Left forelimb (tissue), 1 donor: Measurements from ENCODE around the gene UBXN2A.
"Not testable (repeated sequence)": the region's sequence is repeated elsewhere in the genome, so short reads cannot be mapped to it uniquely, and the experiment has no call there.

ENCODE experiments used
- DNase-seq: peaks from one replicate; pipeline ENCODE4 v3.0.0-alpha.2; 2018; ENCODE audit warnings: low spot score

UBXN2A gene

DNA sequence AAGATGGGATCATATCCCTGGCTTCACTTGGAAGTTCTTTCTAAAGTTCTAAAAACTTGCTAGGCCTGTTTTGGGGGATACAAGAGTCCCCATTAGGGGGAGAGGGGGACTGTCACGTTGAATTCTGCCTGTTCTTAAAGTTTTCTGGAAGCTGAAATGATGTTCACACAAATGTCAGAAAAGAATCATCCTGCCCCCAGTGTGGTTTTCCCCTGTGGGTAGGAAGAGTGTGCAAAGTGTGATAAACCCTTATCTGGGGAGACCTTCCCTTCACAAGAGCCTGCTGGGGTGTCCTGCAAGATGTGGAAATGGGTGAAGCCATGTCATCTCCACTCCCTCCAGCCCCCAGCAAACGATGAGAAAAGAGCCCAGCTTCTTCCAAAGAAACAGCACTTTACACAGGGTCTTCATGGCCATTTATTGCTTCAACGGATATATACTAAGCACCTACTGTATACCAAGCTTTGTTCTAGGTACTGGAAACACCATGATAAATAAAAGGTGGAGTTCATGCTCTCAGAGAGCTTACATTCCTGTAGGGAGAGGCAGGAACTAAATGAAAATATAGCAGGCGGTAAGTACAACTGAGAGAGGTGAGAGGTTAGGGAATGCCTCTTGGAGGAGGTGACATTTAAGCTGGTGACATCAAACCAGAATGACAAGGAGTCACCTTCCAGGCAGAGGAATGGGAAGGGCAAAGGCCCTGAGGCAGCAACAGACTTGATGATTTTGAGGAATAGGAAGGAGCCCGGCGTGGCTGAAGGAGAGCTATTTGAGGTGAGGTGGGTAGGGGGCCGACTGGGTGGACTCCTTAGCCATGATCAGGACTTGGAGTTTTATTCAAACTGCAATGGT, 71.2 kb downstream of the UBXN2A start:
- DNase-seq, result no peak

DNA sequence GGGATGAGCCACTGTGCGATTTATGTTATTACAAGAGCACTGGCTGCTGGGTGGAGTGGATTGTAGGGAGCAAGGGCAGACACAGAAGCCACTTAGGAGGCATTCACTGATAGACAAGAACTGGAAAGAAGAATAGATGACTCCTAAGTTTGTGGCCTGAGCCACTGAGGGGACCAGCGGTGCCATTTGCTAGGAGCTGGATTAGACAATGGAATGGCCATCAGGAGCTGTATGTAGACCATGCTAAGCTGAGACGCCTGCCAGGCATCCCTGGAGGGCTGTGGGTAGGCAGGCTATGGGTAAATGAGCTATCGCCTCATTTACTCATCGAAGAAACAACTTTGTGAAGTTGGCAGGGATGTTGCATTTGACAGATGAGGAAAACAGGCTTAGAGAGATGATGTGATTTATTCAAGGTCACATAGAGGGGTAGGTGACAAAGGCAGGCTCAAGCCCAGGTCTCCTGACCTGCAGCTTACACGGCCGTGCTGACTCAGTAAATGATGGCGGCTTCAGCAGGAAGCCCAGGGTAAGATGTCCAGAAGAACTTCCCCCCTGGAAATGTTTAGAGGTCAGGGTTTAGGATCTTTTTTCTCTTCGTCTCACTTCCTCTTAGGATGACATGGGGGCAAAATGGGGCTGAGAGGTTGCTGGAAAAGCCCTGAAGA, 72.4 kb downstream of the UBXN2A start:
- DNase-seq, result no peak

DNA sequence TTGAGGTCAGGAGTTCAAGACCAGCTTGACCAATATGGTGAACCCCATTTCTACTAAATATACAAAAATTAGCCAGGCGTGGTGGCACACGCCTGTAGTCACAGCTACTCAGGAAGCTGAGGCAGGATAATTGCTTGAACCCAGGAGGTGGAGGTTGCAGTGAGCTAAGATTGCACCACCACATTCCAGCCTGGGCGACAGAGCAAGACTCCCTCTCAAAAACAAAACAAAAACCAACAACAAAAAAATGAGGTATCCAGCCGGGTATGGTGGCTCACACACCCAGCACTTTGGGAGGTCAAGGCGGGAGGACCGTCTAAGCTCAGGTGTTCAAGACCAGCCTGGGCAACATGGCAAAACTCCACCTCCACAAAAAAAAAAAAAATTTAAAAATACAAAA, 74.6 kb downstream of the UBXN2A start:
- not testable (repeated sequence) for DNase-seq

DNA sequence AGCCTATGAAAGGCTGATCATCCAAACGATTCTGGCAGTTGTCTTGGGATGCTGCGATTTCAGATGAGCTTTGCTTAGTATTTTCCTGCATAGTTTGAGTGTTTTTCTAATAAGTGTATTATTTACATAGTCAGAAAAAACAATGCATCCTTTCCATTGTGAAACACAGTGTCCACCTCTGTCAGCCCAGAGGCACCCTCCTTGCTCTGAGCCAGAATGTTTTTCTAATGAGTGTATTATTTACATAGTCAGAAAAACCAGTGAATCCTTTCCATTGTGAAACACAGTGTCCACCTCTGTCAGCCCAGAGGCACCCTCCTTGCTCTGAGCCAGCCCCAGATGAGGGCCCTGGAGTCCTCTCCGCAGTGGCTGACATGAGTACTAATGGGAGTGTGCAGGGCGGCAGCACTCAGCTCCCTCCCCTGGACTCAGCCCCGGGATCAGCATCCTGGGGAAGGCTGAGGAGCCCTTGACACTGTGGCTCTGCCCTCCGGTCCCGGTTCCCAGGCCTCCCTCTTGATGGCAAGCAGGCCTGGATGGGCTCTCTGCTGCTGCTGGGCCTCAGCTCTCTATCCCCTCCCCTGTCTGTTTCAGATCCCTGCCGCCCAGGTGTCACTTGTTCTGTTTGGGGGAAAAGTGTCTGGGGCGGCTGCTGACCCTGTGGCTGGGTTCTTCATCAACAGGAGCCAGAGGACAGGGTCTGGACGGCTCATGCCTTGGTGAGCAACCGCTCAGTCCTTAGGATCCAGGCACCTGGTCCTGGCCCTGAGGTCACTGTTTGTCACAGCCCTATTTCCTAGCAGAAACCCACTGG, 75.5 kb downstream of the UBXN2A start:
- no peak for DNase-seq

DNA sequence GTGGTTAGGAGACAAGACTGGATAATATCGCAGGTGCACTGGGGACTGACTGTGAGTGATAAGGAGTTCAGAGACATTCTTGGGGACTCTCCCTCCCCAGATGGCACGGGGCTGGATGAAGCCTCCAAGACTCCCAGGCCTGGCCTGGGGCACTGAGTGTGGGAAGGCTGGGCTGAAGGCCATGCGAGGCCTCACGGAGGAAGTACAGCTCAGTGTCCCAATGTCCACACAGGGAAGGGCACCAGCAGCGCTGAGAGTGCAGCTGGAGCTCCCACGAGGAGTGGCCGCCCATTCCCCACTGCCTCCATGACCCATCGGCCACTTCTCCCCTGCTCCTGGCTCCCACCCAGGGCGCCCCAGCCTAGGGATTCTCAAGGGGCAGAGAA, 76.1 kb downstream of the UBXN2A start:
- no peak for DNase-seq

DNA sequence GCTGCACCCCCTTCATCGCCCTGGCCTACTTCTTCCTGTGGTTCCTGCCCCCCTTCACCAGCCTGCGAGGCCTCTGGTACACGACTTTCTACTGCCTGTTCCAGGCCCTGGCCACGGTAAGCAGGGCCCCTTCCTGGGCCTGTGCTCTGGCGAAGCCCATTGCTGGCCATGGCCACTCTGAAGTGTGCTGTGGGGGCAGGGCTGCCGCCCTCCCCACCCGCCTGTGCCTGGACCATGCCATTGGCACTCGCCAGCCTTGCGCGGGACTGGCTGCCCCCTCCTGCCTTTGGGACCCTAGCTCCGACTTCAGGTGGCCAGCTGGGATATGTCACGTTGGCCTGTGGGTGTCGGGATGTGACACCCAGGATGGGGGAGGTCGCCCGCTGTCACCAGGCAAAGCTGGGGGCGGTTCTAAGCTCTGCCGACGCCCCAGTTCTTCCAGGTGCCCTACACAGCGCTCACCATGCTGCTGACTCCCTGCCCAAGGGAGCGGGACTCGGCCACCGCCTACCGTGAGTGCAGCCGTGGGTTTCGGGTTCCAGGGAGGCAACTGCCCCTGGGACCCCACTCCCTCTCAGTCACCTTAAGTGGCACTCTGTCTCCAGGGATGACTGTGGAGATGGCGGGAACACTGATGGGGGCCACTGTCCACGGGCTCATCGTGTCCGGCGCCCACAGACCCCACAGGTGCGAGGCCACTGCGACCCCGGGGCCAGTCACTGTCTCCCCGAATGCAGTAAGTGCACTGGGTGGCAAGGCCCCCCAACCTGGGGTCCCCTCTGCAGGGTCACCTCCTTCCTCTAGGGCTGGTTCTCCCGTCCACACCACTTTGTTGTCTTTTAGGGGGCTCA, 76.8 kb downstream of the UBXN2A start:
- DNase-seq, result no peak

DNA sequence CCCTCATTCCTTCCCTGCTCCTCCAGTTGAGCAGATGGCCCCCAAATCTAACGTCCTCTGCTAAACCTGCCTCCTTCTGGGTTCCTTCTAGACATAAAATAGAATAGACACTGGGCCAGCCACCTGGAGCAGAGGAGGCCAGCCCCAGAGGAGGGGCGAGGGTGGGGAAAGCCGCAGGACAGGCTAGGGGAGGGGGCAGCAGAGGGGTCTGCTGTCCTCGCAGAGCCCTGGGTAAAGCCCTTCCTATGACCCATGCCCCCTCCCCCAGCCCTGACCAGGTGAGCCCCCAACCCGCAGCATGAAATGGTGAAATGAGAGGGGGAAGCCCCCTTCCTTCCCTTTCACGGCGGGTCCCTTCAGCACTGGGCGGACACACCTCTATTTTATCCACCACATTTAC, 77.4 kb downstream of the UBXN2A start:
- DNase-seq, result no peak

DNA sequence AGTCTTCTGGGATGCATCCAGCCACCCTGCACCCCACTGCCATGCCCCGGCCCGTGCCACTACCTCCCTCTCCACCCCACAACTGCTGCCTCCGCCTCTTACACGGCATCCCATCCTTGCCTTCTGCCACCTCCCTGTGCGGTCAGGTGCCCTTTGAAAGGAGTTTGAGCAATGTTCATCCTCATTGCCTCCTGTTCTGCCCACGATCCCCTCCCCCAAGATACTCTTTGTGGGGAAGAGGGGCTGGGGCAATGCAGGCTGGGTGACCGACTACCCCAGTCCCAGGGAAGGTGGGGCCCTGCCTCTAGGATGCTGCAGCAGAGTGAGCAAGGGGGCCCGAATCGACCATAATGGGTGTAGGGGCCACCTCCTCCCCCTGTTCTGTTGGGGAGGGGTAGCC, 78.0 kb downstream of the UBXN2A start:
- no peak for DNase-seq

DNA sequence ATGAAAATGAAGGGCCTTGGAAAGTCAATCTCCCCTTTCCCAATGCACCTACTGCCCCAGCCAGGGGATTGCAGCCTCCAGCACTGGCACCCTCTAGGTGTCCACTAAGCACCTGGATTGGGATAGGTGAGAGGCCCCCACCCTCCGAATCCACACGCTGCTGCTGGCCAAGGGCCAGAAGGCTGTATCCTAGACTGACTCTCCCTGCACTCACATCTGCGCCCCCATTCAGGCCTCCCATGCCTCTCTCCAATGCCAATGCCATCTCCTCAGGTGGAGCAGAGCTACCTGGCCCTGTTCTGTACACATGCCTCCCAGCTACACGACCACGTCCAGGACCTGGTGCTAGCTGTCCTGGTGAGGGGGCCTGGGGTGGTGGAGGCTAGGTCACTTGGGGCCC, 79.5 kb downstream of the UBXN2A start:
- no peak for DNase-seq

DNA sequence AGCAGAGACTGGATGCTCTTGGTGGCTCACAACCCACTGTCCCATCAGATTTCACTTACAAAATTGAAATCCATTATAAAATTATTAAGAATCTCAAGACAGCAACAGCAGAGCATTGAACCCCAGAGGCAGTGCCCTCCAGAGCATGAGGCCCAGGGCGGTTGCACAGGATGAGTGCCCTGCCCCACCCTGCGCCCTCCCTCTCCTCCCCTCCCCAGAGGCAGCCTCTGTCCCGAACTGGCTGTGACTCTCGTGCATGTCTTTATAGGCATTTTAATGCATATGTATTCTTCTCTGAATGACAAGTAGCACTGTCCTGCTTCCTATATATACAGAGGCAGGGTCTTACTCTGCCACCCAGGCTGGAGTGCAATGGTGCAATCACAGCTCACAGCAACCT, 80.0 kb downstream of the UBXN2A start:
- DNase-seq, result no peak

DNA sequence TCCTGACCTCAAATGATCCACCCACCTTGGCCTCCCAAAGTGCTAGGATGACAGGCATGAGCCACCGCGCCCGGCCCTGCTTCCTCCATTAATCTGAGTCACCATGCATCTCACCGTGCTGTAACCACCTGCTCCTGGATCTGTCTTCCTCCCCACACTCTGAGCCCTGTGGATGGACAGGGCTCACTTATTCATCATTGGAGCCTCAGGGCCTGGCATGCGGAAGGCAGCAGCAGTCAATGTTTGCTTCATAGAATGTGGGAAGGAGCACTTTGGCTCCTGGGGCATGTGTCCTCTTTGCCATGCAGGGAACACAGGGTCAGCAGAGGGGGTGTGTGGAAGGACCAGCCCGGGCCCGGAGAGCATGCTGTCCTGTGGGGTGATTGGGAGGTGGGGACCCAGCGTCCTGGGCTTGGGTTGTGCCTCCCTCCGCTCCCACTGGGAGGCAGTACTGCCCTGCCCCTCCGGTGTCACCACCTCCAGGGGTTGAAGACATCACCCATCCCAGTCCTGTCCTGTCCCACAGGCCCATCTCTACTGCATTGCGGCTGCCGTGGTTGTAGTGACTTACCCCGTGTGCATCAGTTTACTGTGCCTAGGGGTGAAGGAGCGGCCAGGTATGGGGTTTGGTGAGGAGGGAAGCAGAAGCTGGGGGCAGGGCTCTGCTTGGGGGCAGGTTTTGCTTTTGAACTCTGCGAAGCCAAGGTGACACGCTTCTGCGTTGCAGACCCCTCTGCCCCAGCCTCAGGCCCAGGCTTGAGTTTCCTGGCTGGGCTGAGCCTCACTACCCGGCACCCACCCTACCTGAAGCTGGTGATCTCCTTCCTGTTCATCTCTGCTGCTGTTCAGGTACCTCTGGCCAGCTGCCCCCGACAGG, 81.1 kb downstream of the UBXN2A start:
- no peak for DNase-seq

DNA sequence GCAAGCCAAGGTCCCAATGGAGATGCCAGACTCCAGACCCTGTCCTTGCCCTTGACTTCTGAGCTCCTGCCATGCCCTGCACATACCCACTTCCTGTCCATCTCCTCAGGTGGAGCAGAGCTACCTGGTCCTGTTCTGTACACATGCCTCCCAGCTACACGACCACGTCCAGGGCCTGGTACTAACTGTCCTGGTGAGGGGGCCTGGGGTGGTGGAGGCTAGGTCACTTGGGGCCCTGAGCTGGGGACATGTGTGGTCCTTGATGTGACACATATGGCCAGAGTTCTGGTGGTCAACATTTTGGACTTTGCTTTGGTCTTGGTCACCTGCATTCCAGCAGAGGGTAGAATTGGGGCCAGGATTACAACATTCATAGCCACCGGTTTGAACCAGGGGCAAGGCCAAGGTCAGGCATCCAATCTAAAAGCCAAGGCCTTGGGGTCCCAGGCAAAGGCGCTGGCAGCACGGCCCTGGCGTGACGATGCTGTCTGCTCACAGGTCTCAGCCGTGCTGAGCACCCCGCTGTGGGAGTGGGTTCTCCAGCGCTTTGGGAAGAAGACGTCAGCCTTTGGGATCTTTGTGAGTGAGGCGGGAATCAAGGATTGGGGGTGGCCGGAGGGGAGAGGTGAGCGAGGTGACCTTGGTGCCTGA, 82.2 kb downstream of the UBXN2A start:
- no peak for DNase-seq

DNA sequence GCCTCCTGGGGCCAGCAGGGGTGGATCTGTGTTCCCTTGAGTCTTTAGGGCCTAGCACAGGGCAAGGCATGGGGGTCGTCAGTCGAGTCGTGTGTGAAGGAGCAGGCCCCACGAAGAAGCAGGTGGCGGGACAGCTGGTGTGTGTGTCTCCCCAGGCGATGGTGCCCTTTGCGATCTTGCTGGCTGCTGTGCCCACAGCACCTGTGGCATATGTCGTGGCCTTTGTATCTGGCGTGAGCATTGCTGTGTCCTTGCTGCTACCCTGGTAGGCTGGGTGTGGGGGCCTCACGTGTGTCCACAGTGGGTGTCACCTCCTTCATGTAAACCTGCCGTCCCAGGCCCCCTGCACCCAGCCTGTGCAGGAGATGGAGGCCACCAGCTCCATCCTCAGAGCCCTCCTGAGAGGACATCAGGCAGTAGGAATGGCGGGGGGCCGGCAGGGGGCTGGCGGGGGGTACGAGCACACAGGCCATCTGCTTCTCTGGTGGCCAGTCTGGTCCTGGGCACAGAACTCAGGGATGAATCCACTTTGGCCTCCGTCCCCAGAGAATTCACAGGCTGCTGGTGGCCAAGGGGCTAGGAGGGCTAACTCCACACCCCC, 82.8 kb downstream of the UBXN2A start:
- no peak for DNase-seq

DNA sequence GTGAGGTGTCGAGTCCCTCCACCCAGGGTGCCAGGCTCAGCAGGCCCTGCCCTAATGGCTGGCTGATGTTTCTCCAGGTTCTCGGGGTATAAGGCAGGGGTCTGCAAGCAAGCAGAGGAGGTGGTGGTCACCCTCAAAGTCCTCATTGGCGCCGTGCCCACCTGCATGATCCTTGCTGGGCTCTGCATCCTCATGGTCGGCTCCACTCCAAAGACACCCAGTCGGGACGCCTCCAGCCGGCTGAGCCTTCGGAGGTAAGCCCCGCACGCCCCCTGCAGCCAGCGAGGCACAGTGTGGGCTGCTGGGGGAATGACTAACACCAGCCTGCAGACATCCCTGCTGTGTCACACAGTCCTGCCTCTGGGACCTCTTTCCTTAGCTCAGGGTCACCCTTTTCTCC, 83.8 kb downstream of the UBXN2A start:
- no peak for DNase-seq

DNA sequence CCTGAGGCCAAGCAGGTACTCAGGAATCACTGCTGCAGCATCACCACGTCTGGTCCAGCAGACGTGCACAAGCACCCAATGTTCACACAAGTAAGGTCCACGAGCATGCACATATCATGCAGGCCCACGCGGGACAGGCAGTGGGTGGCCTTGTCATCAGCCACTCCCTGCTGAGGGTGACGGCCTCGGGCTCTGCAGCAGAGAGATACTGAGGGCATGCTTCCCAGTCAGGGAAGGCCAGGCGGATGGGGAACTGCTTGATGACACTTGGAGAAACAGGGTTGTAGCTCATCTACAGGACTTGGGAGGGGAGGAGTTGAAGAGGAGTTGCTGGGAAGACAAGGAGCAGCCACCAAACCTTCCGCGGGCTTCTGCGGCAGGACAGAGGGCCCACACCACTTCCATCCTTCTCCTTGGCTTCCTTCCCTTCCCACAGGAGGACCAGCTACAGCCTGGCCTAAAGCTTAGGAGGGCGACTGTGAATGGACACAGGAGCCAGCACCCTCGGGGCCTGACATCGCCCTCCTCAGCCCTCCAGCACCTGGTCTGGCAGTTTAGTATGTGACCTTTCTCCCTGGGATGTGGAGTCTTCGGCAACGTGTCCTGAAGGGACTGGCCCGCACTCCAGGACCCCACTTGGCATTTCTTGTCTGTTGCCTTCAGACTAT, 84.9 kb downstream of the UBXN2A start:
- no peak for DNase-seq

DNA sequence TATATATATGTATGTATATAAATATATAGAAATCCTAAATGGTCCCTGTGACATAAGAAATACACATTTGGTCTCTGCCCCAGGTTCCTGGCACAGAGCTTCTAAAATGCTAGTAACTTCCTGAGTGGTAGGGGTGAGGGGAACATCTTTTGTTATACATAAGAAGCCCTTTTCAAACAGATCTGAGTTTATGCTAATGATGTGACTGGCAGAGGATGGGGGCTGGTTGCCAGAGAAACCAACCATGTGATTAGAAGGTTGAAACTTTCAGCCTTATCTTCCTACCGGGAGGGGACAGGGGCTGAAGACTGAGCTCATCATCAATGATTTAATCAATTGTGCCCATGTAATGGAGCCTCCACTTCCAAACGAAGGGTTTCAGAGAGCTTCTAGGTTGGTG, 86.0 kb downstream of the UBXN2A start:
- DNase-seq, result no peak

DNA sequence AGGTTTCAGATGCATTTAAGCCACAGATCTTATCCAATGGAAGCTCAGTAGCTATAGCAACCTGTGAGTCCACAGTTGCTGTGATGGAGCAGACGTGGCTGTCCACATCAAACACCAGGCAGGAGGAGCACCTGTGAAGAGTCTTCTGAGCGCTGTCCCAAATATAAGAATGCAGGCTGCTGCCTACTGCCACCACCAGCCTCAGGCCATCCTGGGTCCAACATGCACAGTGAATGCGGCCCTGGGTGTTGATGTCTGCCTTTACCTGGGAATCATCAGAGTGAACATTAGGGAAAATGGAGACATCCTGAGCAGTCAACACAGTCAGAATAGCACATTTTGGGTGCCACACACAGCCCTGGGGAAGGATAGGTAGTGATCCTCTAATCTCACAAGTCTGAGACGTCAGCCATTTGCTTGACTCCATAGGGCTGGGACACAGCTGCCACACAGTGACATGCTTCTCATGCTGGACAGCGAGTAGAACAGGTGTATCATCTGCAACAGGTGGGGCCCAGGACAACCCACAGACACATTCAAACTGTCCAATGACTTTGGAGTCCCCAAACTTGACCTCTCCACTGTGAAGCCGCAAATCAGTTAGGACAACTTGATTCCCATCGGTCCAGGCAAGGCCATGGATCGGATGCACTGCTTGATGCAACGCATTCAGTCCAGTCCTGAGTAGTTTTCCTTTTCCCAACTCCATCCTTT, 98.7 kb downstream of the UBXN2A start:
- DNase-seq, result no peak

DNA sequence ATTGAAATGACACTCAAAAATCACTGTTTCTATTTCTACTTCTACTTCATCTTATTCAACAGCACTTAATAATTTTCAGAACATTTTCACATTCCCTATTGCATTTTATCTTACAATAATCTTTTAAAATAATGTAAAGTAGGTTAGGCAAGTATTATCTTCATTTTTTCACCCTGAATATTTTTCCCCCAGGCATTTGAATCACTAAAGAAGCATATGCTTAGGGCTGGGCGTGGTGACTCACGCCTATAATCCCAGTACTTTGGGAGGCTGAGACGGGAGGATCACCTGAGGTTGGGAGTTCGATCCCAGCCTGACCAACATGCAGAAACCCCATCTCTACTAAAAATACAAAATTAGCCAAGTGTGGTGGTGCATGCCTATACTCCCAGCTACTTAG, 100.2 kb downstream of the UBXN2A start:
- DNase-seq, result no peak

DNA sequence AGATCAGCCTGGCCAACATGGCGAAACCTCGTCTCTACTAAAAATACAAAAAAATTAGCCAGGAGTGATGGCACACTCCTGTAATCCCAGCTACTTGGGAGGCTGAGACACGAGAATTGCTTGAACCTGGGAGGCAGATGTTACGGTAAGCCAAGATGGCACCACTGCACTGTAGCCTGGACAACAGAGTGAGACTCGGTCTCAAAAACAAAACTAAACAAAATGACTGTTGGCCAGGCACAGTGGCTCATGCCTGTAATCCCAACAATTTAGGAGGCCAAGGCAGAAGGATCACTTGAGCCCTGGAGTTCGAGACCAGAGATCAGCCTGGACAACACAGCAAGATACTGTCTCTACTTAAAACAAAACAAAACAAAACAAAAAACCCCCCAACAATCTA, 102.9 kb downstream of the UBXN2A start:
- DNase-seq, result not testable (repeated sequence)
